OCI-LY1 (cell line): ENCODE measurements around the gene HGS.
"Not testable (repeated sequence)": the region's sequence is repeated elsewhere in the genome, so short reads cannot be mapped to it uniquely, and the experiment has no call there.

Experiments
- EZH2 ChIP-seq: fragments of 200-600 bp; sonication (generic), shearing (Covaris generic); IDR thresholded peaks from 2 replicates; pipeline ENCODE4 v1.8.0; 2017; ENCODE audit warnings: borderline replicate concordance, mixed run types, mild to moderate bottlenecking, antibody characterized with exemption, low read length, moderate library complexity, mixed read lengths
- TF ChIP-seq, protein P1 (sequence below): fragments of 200-600 bp; sonication (generic), shearing (Covaris generic); IDR thresholded peaks from 2 replicates; pipeline ENCODE4 v1.5.1; 2017; ENCODE audit warnings: mild to moderate bottlenecking, antibody characterized with exemption, low read length, moderate library complexity, mixed read lengths

- TF ChIP-seq, protein P1, sequence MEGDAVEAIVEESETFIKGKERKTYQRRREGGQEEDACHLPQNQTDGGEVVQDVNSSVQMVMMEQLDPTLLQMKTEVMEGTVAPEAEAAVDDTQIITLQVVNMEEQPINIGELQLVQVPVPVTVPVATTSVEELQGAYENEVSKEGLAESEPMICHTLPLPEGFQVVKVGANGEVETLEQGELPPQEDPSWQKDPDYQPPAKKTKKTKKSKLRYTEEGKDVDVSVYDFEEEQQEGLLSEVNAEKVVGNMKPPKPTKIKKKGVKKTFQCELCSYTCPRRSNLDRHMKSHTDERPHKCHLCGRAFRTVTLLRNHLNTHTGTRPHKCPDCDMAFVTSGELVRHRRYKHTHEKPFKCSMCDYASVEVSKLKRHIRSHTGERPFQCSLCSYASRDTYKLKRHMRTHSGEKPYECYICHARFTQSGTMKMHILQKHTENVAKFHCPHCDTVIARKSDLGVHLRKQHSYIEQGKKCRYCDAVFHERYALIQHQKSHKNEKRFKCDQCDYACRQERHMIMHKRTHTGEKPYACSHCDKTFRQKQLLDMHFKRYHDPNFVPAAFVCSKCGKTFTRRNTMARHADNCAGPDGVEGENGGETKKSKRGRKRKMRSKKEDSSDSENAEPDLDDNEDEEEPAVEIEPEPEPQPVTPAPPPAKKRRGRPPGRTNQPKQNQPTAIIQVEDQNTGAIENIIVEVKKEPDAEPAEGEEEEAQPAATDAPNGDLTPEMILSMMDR: not testable (repeated sequence)
- TF ChIP-seq EZH2: not testable (repeated sequence)
Observed at GRCh38 chr17:81739593-81739992, 55.8 kb downstream of the HGS start.
